Uterus (tissue), 2 donors: ENCODE data around the gene PAFAH1B2.

Experiments
- POLR2A ChIP-seq, 2 donors: fragments of 450-650 bp; IDR thresholded peaks; one replicate each; pipeline ENCODE4 v1.6.1; 2016; ENCODE audit warnings: antibody characterized with exemption in 2 of 2, mild to moderate bottlenecking in 1 of 2, moderate library complexity in 1 of 2
- TF ChIP-seq, protein P1 (sequence below), 4 experiments: fragments of 200-600 bp in 2 of 4; fragments of 450-650 bp in 2 of 4; sonication (generic) in 2 of 4; IDR thresholded peaks; one replicate each; pipeline ENCODE4 v1.5.1; 2016 to 2019; ENCODE audit warnings: antibody characterized with exemption in 4 of 4, mild to moderate bottlenecking in 2 of 4, moderate library complexity in 1 of 4

DNA sequence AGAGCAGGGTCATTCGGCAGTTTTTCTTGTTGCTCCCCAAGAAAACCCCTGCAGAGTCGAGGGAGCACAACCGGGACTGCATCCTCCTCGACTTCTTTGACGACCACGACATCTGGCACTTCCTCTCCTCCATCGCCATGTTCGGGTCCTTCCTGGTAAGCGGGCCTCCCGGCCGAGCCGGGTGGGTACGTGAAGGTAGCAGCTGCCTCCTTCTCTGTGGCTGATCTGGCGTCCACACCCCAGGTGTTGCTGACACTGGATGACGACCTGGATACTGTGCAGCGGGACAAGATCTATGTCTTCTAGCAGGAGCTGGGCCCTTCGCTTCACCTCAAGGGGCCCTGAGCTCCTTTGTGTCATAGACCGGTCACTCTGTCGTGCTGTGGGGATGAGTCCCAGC is 51.7 kb downstream of the PAFAH1B2 start:
- TF ChIP-seq, protein P1, sequence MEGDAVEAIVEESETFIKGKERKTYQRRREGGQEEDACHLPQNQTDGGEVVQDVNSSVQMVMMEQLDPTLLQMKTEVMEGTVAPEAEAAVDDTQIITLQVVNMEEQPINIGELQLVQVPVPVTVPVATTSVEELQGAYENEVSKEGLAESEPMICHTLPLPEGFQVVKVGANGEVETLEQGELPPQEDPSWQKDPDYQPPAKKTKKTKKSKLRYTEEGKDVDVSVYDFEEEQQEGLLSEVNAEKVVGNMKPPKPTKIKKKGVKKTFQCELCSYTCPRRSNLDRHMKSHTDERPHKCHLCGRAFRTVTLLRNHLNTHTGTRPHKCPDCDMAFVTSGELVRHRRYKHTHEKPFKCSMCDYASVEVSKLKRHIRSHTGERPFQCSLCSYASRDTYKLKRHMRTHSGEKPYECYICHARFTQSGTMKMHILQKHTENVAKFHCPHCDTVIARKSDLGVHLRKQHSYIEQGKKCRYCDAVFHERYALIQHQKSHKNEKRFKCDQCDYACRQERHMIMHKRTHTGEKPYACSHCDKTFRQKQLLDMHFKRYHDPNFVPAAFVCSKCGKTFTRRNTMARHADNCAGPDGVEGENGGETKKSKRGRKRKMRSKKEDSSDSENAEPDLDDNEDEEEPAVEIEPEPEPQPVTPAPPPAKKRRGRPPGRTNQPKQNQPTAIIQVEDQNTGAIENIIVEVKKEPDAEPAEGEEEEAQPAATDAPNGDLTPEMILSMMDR (IDR thresholded peaks at IDR 0.05): no peak
- no peak for TF ChIP-seq POLR2A (IDR thresholded peaks at IDR 0.05)
